Mesothelial cell of epicardium (in vitro differentiated cells): Measurements from ENCODE around the gene S100PBP. TPM values are rescaled to one million over a fixed set of nuclear protein-coding genes. Genes with fewer than 3 reads are reported as not detected.
"Not testable (repeated sequence)": the region's sequence is repeated elsewhere in the genome, so short reads cannot be mapped to it uniquely, and the experiment has no call there.

Experiments used
- DNase-seq, 2 experiments: peaks; one replicate each; pipeline ENCODE4 v3.0.0; 2021; ENCODE audit warnings: low spot score in 2 of 2; ENCODE audit not compliant: unreplicated experiment in 2 of 2
- H3K27ac Mint-ChIP-seq: 2 replicates; pipeline ENCODE4 v1.8.0; 2021; ENCODE audit warnings: mixed read lengths
- H3K27me3 Mint-ChIP-seq: 2 replicates; pipeline ENCODE4 v1.8.0; 2021; ENCODE audit warnings: low read depth, mixed read lengths
- H3K36me3 Mint-ChIP-seq: 2 replicates; pipeline ENCODE4 v1.8.0; 2021; ENCODE audit warnings: mixed read lengths
- H3K4me1 Mint-ChIP-seq: 2 replicates; pipeline ENCODE4 v1.8.0; 2021; ENCODE audit warnings: mixed read lengths
- H3K4me3 Mint-ChIP-seq: 2 replicates; pipeline ENCODE4 v1.8.0; 2021; ENCODE audit warnings: mild to moderate bottlenecking, moderate library complexity, mixed read lengths
- H3K9me3 Mint-ChIP-seq: 2 replicates; pipeline ENCODE4 v1.8.0; 2021; ENCODE audit warnings: mixed read lengths
- total RNA-seq: library from RNA; stranded (reverse); gene quantifications from 3 replicates; pipeline ENCODE4 v1.2.1, GENCODE V29; 2021
- TF ChIP-seq, protein P1 (sequence below): fragments of 200-600 bp; sonication (generic); IDR thresholded peaks from one replicate; pipeline ENCODE4 v1.5.0; 2021; ENCODE audit warnings: antibody characterized with exemption; ENCODE audit not compliant: unreplicated experiment

S100PBP gene
- total RNA-seq, 1 donor from 2014 or later: 66.8 TPM

DNA sequence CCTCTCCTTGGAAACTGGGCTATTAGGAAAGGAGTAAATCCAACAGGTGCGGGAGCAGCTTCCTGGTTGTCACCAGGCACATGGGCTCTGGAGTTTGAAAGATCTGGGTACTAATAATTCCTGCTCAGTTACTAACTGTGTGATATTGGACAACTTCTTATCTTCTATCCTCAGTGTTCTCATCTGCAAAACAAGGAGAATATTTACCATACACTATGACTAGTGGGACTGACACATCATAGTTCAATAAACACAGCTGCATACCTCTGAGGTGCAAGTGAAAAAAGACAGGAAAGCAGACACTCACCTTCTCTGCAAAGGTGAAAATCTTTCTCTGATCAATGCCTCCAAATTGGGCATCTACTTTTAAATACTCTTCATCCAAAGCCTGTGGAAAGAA, 20.0 kb upstream of the S100PBP start:
- Mint-ChIP-seq H3K36me3 (peaks cover 40% of the 10 kb centered on the region), H3K27ac (peak overlapping the region; percentile 85)

DNA sequence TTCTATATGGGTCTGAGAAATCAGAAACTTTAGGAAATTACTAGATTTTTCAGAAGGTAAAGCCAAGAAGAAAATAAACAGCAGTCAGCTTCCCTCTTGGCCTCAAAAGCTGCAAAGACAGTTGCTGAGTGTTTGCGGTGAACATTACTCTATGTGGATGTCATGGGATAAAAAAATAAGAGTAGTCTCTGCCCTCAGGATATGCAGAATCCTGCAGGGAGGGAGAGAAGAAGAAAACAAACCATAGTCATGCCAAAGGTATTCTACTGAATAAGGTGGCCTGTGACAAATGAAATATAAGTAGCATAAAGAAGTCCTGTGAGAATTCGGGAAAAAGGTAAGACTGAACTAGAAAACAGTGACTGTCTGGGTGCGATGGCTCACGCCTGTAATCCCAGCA, 19.3 kb upstream of the S100PBP start:
- peaks cover 16% of the 10 kb centered on the region for H3K4me1 Mint-ChIP-seq
- no peak for DNase-seq
- TF ChIP-seq, protein P1, sequence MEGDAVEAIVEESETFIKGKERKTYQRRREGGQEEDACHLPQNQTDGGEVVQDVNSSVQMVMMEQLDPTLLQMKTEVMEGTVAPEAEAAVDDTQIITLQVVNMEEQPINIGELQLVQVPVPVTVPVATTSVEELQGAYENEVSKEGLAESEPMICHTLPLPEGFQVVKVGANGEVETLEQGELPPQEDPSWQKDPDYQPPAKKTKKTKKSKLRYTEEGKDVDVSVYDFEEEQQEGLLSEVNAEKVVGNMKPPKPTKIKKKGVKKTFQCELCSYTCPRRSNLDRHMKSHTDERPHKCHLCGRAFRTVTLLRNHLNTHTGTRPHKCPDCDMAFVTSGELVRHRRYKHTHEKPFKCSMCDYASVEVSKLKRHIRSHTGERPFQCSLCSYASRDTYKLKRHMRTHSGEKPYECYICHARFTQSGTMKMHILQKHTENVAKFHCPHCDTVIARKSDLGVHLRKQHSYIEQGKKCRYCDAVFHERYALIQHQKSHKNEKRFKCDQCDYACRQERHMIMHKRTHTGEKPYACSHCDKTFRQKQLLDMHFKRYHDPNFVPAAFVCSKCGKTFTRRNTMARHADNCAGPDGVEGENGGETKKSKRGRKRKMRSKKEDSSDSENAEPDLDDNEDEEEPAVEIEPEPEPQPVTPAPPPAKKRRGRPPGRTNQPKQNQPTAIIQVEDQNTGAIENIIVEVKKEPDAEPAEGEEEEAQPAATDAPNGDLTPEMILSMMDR: no peak
- no peaks in the 10 kb centered on the region for H3K27me3 Mint-ChIP-seq
- H3K4me3 Mint-ChIP-seq: no peak overlapping the region
- H3K36me3 Mint-ChIP-seq: peaks cover 40% of the 10 kb centered on the region
- peaks cover 6% of the 10 kb centered on the region for H3K9me3 Mint-ChIP-seq
- peak overlapping the region; percentile 85 for H3K27ac Mint-ChIP-seq

More for the DNA sequence above, 20.0 kb upstream of the S100PBP start:
- Mint-ChIP-seq H3K4me1 (peaks cover 16% of the 10 kb centered on the region), H3K27me3 (no peaks in the 10 kb centered on the region), H3K9me3 (peaks cover 4% of the 10 kb centered on the region), H3K4me3 (no peak overlapping the region)
- no peak for DNase-seq
- TF ChIP-seq, protein P1: no peak

DNA sequence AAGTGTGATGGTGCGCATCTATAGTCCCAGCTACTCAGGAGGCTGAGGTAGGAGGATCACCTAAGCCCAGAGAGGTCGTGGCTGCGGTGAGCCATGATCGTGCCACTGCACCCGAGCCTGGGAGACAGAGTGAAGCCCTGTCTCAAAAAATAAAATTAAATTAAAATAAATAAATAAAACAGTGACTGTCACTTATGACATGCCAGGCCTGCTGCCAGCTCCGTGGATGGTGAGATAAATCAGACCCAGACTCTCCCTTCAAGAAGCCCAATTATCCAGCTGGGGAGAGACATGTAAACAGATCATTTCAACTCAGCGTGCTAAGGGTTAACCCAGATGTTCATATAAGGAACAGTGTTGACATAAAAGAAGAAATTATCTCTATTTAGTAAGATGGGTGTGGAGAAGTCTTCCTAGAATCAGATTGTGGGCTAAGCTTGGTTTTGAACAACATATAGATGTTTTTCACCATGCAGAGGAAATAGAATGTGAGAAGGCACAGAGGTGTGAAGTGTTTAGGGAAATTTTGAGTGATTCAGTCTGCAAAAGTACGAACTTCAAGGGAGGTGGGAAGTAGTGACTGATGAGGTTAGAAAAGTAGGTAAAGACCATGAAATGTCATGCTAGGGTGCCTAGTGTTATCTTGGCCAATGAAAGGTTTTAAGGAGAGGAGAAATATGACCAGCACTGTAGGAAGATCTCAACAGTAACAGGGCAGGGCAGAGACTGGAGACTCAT, 18.6 kb upstream of the S100PBP start:
- TF ChIP-seq, protein P1: no peak
- no peak for DNase-seq
- H3K4me3 Mint-ChIP-seq: no peak overlapping the region
- no peaks in the 10 kb centered on the region for H3K27me3 Mint-ChIP-seq
- H3K27ac Mint-ChIP-seq: peak overlapping the region; percentile 85
- H3K9me3 Mint-ChIP-seq: peaks cover 6% of the 10 kb centered on the region
- peaks cover 16% of the 10 kb centered on the region for H3K4me1 Mint-ChIP-seq
- H3K36me3 Mint-ChIP-seq: peaks cover 39% of the 10 kb centered on the region

DNA sequence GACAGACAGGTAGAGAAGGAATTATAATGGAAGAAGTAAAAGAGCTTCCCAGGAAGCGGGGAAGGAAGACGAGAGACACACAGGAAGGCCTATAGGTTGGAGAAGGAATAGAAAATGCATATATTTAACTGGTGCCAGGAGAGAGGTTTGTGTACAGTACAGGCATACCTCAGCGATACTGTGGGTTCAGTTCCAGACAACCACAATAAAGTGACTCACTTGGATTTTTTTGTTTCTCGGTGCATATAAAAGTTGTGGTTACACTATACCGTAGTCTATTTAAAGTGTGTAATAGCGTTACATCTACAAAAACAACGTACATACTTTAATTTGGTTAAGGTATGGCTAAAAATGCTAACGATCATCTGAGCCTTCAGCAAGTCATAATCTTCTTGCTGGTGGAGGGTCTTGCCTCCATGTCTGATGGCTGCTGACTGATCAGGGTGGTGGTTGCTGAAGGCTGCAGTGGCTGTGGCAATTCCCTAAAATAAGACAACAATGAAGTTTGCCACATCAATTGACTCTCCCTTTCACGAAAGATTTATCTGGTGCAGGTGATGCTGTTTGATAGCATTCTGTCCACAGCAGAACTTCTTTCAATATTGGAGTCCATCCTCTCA, 16.2 kb upstream of the S100PBP start:
- TF ChIP-seq, protein P1: no peak
- H3K4me3 Mint-ChIP-seq: no peak overlapping the region
- peaks cover 6% of the 10 kb centered on the region for H3K9me3 Mint-ChIP-seq
- peaks cover 45% of the 10 kb centered on the region for H3K36me3 Mint-ChIP-seq
- peak overlapping the region; percentile 38 for H3K27ac Mint-ChIP-seq
- H3K27me3 Mint-ChIP-seq: no peaks in the 10 kb centered on the region
- DNase-seq: no peak
- H3K4me1 Mint-ChIP-seq: peaks cover 22% of the 10 kb centered on the region

DNA sequence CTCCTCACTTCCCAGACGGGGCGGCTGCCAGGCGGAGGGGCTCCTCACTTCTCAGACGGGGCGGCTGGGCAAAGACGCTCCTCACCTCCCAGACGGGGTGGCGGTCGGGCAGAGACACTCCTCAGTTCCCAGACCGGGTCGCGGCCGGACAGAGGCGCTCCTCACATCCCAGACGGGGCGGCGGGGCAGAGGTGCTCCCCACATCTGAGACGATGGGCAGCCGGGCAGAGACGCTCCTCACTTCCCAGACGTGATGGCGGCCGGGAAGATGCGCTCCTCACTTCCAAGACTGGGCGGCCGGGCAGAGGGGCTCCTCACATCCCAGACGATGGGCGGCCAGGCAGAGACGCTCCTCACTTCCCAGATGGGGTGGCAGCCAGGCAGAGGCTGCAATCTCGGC, 13.0 kb upstream of the S100PBP start:
- H3K9me3 Mint-ChIP-seq, H3K27ac Mint-ChIP-seq, H3K27me3 Mint-ChIP-seq, DNase-seq, H3K4me3 Mint-ChIP-seq: not testable (repeated sequence)
- Mint-ChIP-seq H3K36me3 (peaks cover 46% of the 10 kb centered on the region), H3K4me1 (peaks cover 25% of the 10 kb centered on the region)

DNA sequence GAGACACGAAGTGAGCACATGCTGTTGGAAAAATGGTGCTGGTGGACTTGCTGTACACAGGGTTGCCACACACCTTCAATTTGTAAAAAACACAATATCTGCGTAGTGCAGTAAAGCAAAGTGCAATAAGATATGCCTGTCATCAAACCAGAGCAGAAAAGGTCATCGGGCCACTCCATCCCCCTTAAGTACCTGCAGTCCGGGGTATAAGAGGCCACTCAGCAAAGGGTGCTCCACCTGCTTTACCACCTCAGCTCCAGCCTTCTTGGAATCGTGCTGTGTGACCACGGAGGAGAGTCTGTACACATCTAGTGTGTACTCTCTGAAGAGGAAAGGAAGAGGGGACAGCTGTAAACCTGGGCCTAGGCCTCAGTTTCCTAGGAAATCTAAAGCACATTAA, 11.2 kb upstream of the S100PBP start:
- Mint-ChIP-seq H3K36me3 (peaks cover 42% of the 10 kb centered on the region), H3K4me3 (no peak overlapping the region), H3K27me3 (no peaks in the 10 kb centered on the region), H3K9me3 (peaks cover 6% of the 10 kb centered on the region), H3K4me1 (peaks cover 38% of the 10 kb centered on the region), H3K27ac (peak overlapping the region; percentile 72)
- TF ChIP-seq, protein P1: no peak
- no peak for DNase-seq
